K562 (cell line): ENCODE data around the gene ZWINT.

ENCODE experiments used
- ATF7 ChIP-seq: fragments of 450-650 bp; IDR thresholded peaks from 2 replicates; pipeline ENCODE4 v1.7.1; 2014; ENCODE audit warnings: mild to moderate bottlenecking, moderate library complexity
- CBX1 ChIP-seq: sonication (generic); IDR thresholded peaks from 2 replicates; pipeline ENCODE4 v1.6.1; 2016; ENCODE audit warnings: antibody characterized with exemption, low read depth, mild to moderate bottlenecking
- CEBPZ ChIP-seq: fragments of 150-350 bp; IDR thresholded peaks from 2 replicates; pipeline ENCODE4 v1.6.1; 2014; ENCODE audit warnings: low read depth, mild to moderate bottlenecking, low read length, borderline replicate concordance
- EZH2 ChIP-seq: IDR thresholded peaks from 2 replicates; pipeline ENCODE4 v1.6.1; 2012; ENCODE audit warnings: low read depth, mild to moderate bottlenecking, inconsistent platforms, low read length, borderline replicate concordance
- JUND ChIP-seq, 2 experiments: IDR thresholded peaks; 2 replicates in 1 of 2; 3 replicates in 1 of 2; pipeline ENCODE4 v1.6.1; 2011; ENCODE audit warnings: borderline replicate concordance in 2 of 2, low read depth in 2 of 2, low read length in 2 of 2, improper control_type of control experiment in 1 of 2, missing biosample characterization in 1 of 2, missing genetic modification characterization in 1 of 2, missing genetic modification reagents in 1 of 2
- MTA2 ChIP-seq: fragments of 450-650 bp; IDR thresholded peaks from 2 replicates; pipeline ENCODE4 v1.6.1; 2016; ENCODE audit warnings: low read depth
- PHF21A ChIP-seq: fragments of 450-650 bp; IDR thresholded peaks from 2 replicates; pipeline ENCODE4 v1.6.1; 2017; ENCODE audit warnings: low read depth, borderline replicate concordance
- POLR2A ChIP-seq: fragments of 450-650 bp; conservative IDR thresholded peaks from 2 replicates; pipeline ENCODE4 v1.6.1; 2016
- PREB ChIP-seq: sonication (generic); formaldehyde crosslinking; IDR thresholded peaks from 2 replicates; pipeline ENCODE4 v1.8.1; 2023; ENCODE audit warnings: mild to moderate bottlenecking, missing genetic modification reagents
- REST ChIP-seq, 2 experiments: fragments of 450-650 bp; formaldehyde crosslinking in 1 of 2; IDR thresholded peaks; 2 replicates each; pipeline versions ENCODE4 v1.4.0 to v1.6.1; 2014 to 2020; ENCODE audit warnings: mild to moderate bottlenecking in 2 of 2, borderline replicate concordance in 1 of 2, low read depth in 1 of 2
- ZNF274 ChIP-seq: IDR thresholded peaks from 2 replicates; pipeline ENCODE4 v1.6.1; 2011; ENCODE audit warnings: low read depth, mild to moderate bottlenecking, low read length, moderate library complexity, borderline replicate concordance
- TF ChIP-seq, protein P1 (sequence below): fragments of 250-450 bp; sonication (Bioruptor Pico); IDR thresholded peaks from 2 replicates; pipeline ENCODE4 v1.4.0; 2020; ENCODE audit warnings: mild to moderate bottlenecking, moderate library complexity
- TF ChIP-seq, protein P2 (sequence below): sonication (generic); formaldehyde crosslinking; IDR thresholded peaks from 2 replicates; pipeline ENCODE4 v1.8.0; 2022; ENCODE audit warnings: mild to moderate bottlenecking, missing genetic modification reagents

DNA sequence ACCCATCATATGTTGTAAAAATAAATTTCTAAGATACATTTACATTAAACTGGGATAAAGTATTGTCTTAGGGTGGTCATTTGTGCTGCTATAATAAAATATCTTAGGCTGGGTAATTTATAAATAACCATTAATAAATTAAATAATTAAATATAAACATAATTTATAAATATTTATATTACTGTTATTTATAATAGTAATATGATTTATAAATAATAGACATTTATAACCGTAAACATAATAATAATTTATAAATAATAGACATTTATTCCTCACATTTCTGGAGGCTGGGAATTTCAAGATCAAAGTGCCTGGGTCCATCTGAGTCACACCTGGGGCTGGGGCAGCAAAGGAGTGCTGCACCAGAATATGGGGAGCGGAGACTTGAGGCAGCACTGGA, 31.1 kb downstream of the ZWINT start:
- TF ChIP-seq PHF21A, result no peak
- no peak for TF ChIP-seq REST (IDR thresholded peaks at IDR 0.05; ENCODE audit: borderline replicate concordance)
- no peak for TF ChIP-seq REST (CRISPR knock-in tag; IDR thresholded peaks at IDR 0.05; ENCODE audit: low read depth)
- TF ChIP-seq MTA2, result no peak
- TF ChIP-seq PREB, result no peak
- TF ChIP-seq, protein P1, sequence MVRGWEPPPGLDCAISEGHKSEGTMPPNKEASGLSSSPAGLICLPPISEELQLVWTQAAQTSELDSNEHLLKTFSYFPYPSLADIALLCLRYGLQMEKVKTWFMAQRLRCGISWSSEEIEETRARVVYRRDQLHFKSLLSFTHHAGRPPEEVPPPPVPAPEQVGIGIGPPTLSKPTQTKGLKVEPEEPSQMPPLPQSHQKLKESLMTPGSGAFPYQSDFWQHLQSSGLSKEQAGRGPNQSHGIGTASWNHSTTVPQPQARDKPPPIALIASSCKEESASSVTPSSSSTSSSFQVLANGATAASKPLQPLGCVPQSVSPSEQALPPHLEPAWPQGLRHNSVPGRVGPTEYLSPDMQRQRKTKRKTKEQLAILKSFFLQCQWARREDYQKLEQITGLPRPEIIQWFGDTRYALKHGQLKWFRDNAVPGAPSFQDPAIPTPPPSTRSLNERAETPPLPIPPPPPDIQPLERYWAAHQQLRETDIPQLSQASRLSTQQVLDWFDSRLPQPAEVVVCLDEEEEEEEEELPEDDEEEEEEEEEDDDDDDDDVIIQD (CRISPR knock-in tag), result no peak
- no peak for TF ChIP-seq JUND (IDR thresholded peaks at IDR 0.05; ENCODE audit: borderline replicate concordance, low read depth, low read length)
- TF ChIP-seq JUND (tag; IDR thresholded peaks at IDR 0.05; ENCODE audit: borderline replicate concordance, low read depth, low read length), result no peak
- TF ChIP-seq EZH2, result no peak
- TF ChIP-seq, protein P2, sequence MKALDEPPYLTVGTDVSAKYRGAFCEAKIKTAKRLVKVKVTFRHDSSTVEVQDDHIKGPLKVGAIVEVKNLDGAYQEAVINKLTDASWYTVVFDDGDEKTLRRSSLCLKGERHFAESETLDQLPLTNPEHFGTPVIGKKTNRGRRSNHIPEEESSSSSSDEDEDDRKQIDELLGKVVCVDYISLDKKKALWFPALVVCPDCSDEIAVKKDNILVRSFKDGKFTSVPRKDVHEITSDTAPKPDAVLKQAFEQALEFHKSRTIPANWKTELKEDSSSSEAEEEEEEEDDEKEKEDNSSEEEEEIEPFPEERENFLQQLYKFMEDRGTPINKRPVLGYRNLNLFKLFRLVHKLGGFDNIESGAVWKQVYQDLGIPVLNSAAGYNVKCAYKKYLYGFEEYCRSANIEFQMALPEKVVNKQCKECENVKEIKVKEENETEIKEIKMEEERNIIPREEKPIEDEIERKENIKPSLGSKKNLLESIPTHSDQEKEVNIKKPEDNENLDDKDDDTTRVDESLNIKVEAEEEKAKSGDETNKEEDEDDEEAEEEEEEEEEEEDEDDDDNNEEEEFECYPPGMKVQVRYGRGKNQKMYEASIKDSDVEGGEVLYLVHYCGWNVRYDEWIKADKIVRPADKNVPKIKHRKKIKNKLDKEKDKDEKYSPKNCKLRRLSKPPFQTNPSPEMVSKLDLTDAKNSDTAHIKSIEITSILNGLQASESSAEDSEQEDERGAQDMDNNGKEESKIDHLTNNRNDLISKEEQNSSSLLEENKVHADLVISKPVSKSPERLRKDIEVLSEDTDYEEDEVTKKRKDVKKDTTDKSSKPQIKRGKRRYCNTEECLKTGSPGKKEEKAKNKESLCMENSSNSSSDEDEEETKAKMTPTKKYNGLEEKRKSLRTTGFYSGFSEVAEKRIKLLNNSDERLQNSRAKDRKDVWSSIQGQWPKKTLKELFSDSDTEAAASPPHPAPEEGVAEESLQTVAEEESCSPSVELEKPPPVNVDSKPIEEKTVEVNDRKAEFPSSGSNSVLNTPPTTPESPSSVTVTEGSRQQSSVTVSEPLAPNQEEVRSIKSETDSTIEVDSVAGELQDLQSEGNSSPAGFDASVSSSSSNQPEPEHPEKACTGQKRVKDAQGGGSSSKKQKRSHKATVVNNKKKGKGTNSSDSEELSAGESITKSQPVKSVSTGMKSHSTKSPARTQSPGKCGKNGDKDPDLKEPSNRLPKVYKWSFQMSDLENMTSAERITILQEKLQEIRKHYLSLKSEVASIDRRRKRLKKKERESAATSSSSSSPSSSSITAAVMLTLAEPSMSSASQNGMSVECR, result no peak
- TF ChIP-seq ZNF274, result no peak
- TF ChIP-seq CEBPZ, result no peak
- no peak for TF ChIP-seq ATF7
- TF ChIP-seq POLR2A, result no peak
- TF ChIP-seq CBX1, result no peak
